ENCODE data around the gene ZNF469.

ZNF469 gene

GRCh38 chr16:88378401-88378800 is 4.4 kb upstream of the ZNF469 start:
- FAIRE-seq: no peak

- FAIRE-seq: no peak
These were observed 3.7 kb upstream of the ZNF469 start for GRCh38 chr16:88378836-88379693.

DNA sequence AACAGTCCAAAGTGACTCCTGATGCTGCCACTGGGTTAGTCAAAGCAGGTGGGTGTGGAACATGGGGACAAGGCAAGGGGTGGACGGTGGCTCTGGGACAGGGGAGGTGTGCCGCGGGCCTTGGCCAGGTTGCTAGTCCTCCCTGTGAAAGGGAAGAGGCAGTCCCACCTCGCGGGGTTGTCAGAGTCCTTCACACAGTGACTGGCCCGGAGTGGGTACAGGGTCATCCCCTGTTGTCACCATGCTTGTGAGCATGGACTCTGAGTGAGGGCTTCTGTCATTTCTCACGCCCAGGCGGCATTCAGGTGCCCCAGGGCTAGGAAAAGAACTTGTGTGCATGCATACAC is 3.1 kb upstream of the ZNF469 start:
- no peak for FAIRE-seq

DNA sequence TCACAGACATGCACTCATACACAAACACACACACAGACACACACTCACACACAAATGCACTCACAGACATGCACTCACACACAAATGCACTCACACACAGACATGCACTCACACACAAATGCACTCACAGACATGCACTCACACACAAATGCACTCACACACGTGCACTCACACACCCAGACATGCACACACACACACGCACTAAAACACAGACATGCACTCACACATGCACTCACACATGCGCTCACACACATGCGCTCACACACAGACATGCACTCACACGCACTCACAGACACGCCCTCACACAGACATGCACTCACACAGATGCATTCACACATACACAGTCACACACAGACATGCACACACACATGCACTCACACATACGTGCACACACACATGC is 2.7 kb upstream of the ZNF469 start:
- FAIRE-seq: no peak

DNA sequence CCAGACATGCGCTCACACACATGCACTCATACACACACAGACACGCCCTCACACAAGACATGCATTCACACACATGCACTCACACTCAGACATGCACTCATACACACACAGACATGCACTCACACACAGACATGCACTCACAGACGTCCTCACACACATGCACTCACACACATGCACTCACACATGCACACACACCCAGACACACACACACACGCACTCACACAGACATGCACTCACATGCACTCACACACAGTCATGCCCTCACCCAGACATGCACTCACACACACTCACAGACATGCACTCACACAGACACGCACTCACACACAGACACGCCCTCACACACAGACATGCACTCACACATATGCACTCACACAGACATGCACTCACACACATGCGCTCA is 2.1 kb upstream of the ZNF469 start:
- FAIRE-seq: no peak

DNA sequence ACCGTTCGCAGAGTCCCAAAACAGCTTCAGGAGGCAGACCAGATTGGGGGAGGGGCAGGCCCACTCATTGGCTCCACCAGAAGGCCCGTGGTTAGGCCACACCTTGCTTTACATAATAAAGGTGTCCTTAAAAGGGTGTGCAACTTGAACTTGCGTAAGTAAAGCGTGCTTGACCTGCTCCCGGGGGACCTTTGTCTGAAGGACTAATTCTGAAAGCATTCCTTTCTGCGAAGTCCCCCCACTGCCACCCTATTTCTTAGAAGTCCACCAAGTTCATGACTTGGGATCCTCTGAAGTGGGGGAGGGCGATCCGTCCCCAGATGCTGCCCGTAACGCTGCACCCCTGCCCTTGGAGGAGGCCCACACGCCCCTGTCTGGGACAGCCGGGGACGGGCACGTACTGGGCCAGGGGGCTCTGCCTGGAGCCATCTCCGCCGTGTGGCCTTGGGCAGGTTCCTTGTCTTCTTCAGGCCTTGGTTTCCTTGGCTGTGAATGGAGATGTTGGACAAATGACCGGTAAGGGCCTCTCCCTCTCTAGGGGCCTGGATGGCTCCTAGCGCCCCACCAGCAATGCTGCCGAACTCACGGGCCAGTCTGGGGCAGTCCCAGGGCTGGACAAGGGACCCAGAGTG is 823 bp upstream of the ZNF469 start:
- FAIRE-seq: no peak

- no peak for FAIRE-seq
These were observed 852 bp downstream of the ZNF469 start for GRCh38 chr16:88383401-88384221.

DNA sequence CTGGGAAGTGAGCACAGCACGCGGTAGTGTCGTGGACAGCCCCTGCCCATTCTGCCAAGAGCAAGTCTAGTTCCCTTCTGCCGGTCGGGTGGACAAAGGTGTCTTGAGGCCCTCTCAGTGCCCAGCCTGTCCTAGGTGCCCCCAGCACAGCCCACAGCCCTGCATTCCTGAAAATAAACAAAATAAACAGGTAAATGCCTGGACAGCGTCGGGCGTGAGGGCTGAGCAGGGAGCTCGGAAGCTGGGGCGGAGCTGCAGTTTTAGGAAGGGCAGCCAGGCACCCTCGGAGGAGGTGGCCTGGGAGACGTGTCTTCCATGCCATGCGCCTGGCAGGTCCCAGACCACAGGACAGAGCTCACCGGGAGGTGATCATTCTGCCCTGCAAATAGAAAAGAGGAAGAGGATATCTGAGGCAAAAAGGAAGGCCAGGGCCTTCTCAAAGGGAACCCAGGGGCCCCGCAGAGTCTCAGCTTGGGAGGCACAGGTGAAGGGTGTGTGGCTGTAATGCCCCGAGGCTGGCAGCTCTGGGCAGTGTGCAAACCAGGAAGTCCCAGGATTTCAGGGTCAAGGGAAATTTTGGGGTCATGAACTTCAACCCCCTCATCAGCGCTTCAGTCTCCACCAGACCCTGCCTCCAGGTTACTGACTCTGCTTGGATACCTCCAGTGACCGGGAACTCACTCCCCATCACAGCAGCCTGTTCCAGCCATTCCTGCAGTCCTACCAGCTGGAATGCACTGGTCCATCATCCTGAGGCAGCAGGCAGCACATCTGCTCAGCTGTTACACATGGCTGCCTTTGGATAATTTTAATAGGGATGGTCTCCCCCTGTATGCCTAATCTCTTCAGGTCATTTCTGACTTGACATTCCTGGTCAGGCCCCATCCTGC is 1.7 kb downstream of the ZNF469 start:
- FAIRE-seq: no peak

GRCh38 chr16:88385112-88385594 is 2.4 kb downstream of the ZNF469 start:
- no peak for FAIRE-seq

- no peak for FAIRE-seq
These were observed 3.4 kb downstream of the ZNF469 start for GRCh38 chr16:88385831-88386815.

GRCh38 chr16:88387180-88387765 is 4.5 kb downstream of the ZNF469 start:
- FAIRE-seq: no peak

- FAIRE-seq: no peak
These were observed 5.3 kb downstream of the ZNF469 start for GRCh38 chr16:88387941-88388627.

DNA sequence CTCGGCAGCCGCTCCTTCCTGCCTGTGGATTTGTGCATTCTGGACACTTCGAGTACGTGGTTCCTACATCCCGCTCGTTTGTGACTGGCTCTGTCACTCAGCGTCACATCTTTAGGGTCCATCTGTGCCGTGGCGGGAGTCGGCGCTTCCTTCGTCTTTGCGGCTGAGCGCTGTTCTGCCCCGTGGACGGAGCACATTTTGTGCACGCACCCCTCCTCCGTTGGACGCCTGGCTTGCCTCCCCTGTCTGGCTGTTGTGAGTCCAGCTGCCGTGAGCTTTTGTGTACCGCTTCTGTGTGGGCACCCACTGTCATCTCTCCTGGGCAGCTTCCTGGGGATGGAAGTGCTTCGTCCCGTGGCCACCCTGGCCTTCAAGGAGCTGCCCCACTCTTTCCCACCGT is 6.4 kb downstream of the ZNF469 start:
- FAIRE-seq: no peak

- FAIRE-seq: no peak
These were observed 6.9 kb downstream of the ZNF469 start for GRCh38 chr16:88389621-88390160.

- no peak for FAIRE-seq
These were observed 7.5 kb downstream of the ZNF469 start for GRCh38 chr16:88390265-88390664.

DNA sequence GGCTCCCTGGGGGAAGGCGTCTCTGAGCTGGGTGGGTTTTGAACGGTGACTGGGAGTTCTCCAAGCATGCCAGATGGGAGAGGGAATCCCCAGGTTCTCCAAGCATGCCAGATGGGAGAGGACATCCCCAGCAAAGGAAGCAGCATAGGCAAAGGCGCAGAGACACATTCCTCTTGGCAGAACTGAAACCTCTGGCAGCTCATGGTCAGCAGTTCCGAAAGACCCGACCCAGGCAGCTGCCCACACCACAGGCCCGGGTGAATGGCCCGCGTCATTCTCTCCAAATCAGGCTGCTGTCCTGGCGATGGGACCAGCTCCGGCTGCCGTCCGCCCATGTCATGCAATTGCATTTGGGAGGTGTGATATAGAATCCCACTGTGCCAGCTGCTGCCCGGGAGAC is 8.0 kb downstream of the ZNF469 start:
- no peak for FAIRE-seq

DNA sequence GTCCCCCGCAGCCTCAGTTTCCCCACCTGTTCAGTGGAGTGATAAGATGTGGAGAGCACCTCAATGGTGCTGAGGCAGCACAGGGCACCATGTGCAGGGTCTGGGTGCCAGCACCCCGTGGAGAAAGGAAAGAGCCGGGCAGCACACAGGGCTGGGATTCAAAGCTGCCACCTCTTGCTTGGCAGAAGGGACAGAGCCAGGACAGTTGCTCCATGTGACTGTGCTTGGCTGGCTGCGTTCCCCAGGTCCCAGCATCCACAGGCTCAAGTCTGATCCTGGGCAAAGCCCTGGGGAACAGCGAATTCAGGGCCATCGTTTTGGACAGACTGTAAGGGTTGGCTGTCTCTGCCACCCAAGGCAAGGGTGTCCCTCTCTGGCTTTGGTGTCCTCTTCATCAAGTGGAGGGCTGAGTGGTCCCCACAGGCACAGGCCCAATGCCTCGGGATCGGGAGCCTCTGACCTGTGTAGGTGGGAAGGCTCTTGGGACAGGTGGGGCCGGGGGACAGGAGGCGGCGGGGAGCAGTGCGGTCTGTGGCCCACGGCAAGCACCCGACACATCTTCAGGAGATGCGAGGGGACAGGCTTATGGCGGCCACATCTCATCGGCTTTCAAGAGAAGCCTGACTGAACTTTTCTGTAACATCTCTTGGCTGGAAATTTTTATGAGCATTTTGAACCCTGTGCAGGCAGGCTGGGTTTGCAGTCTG is 8.5 kb downstream of the ZNF469 start:
- FAIRE-seq: no peak

DNA sequence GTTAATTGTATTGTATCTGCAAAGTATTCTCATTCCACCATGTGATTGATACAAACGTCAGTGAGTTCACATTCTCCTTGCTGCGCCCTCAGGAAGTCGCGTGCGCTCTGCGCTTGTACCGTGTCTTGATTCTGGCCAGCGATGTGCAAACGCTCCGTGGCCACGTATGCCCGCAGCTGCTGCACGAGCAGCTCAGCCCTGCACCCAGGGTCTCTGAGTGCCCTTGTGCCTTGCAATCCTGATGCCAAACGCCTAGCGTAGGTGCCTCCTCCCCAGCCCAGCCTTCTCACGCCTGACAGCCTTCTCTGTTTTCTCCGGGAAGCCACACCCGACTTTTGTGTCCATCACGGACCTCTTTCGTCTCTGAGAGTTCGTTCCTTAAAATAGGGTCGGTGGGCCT is 9.4 kb downstream of the ZNF469 start:
- no peak for FAIRE-seq

DNA sequence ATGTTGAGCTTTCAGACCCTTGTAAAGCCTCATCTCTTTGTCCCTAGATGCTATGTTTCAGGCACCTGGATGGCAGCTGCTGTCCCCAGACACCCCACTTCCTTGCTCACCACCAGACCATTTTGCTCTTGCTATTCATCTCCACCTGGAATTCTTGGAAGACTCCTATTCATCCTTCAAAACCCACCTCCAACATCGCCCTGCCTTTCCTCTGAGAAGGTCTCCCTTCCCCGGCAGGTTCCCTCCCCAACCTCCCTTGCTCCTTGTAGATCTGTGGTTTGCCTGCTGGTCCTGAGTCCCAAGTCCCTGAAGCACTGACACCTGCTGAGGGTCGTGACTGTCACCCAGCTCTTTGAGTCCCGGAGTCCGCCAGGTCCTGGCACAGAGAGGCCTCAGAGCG is 9.9 kb downstream of the ZNF469 start:
- FAIRE-seq: no peak
